ENCODE results near the gene CENPU. TPM values are rescaled to one million over a fixed set of nuclear protein-coding genes. Genes with fewer than 3 reads are reported as not detected.

Gene CENPU
- total RNA-seq, 1 experiment from 2014 or later = 38.2 TPM

- Histone ChIP-seq H4K20me1 (ENCODE audit: low read length) (no peaks in the 10 kb centered on the region), H3K4me3 (ENCODE audit: low read length) (no peak overlapping the region), H3K27ac (ENCODE audit: low read length) (no peak overlapping the region), H3K36me3 (ENCODE audit: low read depth, low read length) (no peaks in the 10 kb centered on the region), H3K9ac (ENCODE audit: low read length) (no peak overlapping the region), H3K79me2 (ENCODE audit: low read length) (peaks cover 28% of the 10 kb centered on the region), H3K9me2 (replicated peaks; ENCODE audit: low read length) (no peaks in the 10 kb centered on the region), H3F3A (ENCODE audit: low read length, unreplicated experiment) (no peaks in the 10 kb centered on the region), H3K4me1 (ENCODE audit: insufficient read depth, low read length) (peaks cover 20% of the 10 kb centered on the region), H3K4me2 (ENCODE audit: low read length) (no peak overlapping the region), H3K27me3 (ENCODE audit: low read length) (no peaks in the 10 kb centered on the region), H3K9me3 (ENCODE audit: low read length) (no peaks in the 10 kb centered on the region), H2AFZ (ENCODE audit: low read length) (no peak overlapping the region)
- intact Hi-C loops (cut with micrococcal nuclease) = no loop called here
- TF ChIP-seq, protein P1, sequence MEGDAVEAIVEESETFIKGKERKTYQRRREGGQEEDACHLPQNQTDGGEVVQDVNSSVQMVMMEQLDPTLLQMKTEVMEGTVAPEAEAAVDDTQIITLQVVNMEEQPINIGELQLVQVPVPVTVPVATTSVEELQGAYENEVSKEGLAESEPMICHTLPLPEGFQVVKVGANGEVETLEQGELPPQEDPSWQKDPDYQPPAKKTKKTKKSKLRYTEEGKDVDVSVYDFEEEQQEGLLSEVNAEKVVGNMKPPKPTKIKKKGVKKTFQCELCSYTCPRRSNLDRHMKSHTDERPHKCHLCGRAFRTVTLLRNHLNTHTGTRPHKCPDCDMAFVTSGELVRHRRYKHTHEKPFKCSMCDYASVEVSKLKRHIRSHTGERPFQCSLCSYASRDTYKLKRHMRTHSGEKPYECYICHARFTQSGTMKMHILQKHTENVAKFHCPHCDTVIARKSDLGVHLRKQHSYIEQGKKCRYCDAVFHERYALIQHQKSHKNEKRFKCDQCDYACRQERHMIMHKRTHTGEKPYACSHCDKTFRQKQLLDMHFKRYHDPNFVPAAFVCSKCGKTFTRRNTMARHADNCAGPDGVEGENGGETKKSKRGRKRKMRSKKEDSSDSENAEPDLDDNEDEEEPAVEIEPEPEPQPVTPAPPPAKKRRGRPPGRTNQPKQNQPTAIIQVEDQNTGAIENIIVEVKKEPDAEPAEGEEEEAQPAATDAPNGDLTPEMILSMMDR (conservative IDR thresholded peaks at IDR 0.05; ENCODE audit: low read depth, low read length) = no peak
- no peak for TF ChIP-seq EZH2 (IDR thresholded peaks at IDR 0.05; ENCODE audit: low read length, unreplicated experiment)
- TF ChIP-seq EZH2phosphoT487 (IDR thresholded peaks at IDR 0.05; ENCODE audit: borderline replicate concordance, low read length) = no peak
- no TSS peak for BruUV-seq (replicated peaks)
- CTCF ChIA-PET = no interaction called here
- DNase-seq = no peak
- ATAC-seq = no peak
- POLR2A ChIA-PET (ENCODE audit: unreplicated experiment) = no interaction called here
Observed at GRCh38 chr4:184651899-184652298, 82.0 kb downstream of the CENPU start.

DNA sequence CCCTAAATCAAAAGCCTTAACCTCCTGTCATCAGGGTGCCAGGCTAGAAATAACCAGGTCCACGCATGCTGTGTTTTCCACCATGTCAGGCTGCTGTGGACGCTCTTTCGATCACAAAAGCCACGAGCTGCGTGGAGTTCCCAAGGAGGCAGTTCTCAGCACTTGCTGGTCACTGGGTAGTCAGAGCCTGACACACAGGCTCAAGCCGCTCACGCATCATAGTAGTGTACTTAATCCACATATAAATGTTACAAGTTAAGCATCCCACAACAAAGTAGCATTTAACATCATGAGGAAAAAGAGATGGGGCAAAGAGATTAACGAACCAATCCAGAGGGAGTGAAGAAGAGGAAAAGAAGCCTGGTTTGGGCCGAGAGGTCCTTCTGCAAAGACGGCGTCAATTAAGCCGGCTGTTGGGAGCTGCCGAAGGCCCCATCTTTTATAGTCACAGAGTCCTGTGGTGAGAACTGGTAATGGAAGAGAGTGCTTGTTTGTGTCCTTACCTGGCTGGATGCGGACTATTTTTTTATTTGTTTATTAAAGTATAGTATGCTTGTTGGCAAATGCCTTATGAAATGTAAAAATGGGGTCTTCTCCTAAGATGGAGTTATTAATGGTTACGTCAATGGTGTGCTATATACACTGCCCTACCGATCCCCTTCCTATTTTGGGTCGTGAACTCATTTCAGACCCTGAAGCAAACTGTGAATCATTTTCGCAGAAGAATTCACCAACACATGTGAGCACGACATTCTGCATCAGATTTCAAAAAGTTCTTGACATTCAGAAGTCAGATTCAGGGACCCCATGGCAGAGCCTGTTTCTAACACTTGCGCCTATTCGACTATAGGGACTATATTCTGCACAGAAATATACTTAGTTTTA, 83.7 kb downstream of the CENPU start:
- Histone ChIP-seq H3K36me3 (ENCODE audit: low read depth, low read length) (no peaks in the 10 kb centered on the region), H3K4me2 (ENCODE audit: low read length) (peak overlapping the region; percentile 90), H3K27ac (ENCODE audit: low read length) (peak overlapping the region; percentile 57), H4K20me1 (ENCODE audit: low read length) (no peaks in the 10 kb centered on the region), H3K27me3 (ENCODE audit: low read length) (no peaks in the 10 kb centered on the region), H3K9ac (ENCODE audit: low read length) (peak overlapping the region; percentile 88), H3F3A (ENCODE audit: low read length, unreplicated experiment) (no peaks in the 10 kb centered on the region), H3K79me2 (ENCODE audit: low read length) (peaks cover 45% of the 10 kb centered on the region), H3K9me2 (replicated peaks; ENCODE audit: low read length) (no peaks in the 10 kb centered on the region), H3K9me3 (ENCODE audit: low read length) (no peaks in the 10 kb centered on the region), H3K4me3 (ENCODE audit: low read length) (peak overlapping the region; percentile 93), H2AFZ (ENCODE audit: low read length) (peak overlapping the region; percentile 89), H3K4me1 (ENCODE audit: insufficient read depth, low read length) (peaks cover 21% of the 10 kb centered on the region)
- ChIA-PET CTCF (interaction anchor here (1.0 kb wide), 1 partner anchor 95 kb away, joined by 3 read pairs; no protein-coding TSS in a partner anchor), POLR2A (ENCODE audit: unreplicated experiment) (interaction anchor here (0.6 kb wide), 2 partner anchors 421 to 891 kb away, joined by 4 read pairs; no protein-coding TSS in a partner anchor)
- intact Hi-C loops (cut with micrococcal nuclease) = loop anchor here (1.0 to 10.0 kb wide), 6 partner anchors 38 to 385 kb away; partner anchors contain the start of genes CENPU and IRF2
- ATAC-seq = peak; percentile 19
- BruUV-seq (replicated peaks) = TSS peak; percentile 91
- DNase-seq = peak; percentile 14
- no peak for TF ChIP-seq EZH2 (IDR thresholded peaks at IDR 0.05; ENCODE audit: low read length, unreplicated experiment)

- Histone ChIP-seq H3K4me2 (ENCODE audit: low read length) (peak within 1 kb of the TSS; percentile 90), H3K9me3 (ENCODE audit: low read length) (no peaks in the 10 kb centered on the region), H3K36me3 (ENCODE audit: low read depth, low read length) (no peaks in the 10 kb centered on the region), H4K20me1 (ENCODE audit: low read length) (no peaks in the 10 kb centered on the region), H3K27me3 (ENCODE audit: low read length) (no peaks in the 10 kb centered on the region), H3K79me2 (ENCODE audit: low read length) (peaks cover 54% of the 10 kb centered on the region), H2AFZ (ENCODE audit: low read length) (peak within 1 kb of the TSS; percentile 89), H3K4me1 (ENCODE audit: insufficient read depth, low read length) (peaks cover 21% of the 10 kb centered on the region), H3K4me3 (ENCODE audit: low read length) (peak within 1 kb of the TSS; percentile 93), H3F3A (ENCODE audit: low read length, unreplicated experiment) (no peaks in the 10 kb centered on the region), H3K9me2 (replicated peaks; ENCODE audit: low read length) (no peaks in the 10 kb centered on the region), H3K27ac (ENCODE audit: low read length) (peak within 1 kb of the TSS; percentile 57), H3K9ac (ENCODE audit: low read length) (peak within 1 kb of the TSS; percentile 88)
- ATAC-seq = peak; percentile 82
- intact Hi-C loops (cut with micrococcal nuclease) = loop anchor here (1.0 to 10.0 kb wide), 6 partner anchors 39 to 384 kb away; partner anchors contain the start of genes CENPU and IRF2
- POLR2A ChIA-PET (ENCODE audit: unreplicated experiment) = interaction anchor here (0.6 kb wide), 4 partner anchors 14 to 420 kb away, joined by 3 to 6 read pairs (median 4); no protein-coding TSS in a partner anchor
- DNase-seq = peak; percentile 89
- CTCF ChIA-PET = interaction anchor here (1.0 kb wide), 1 partner anchor 96 kb away, joined by 3 read pairs; no protein-coding TSS in a partner anchor
- BruUV-seq (replicated peaks) = no TSS peak
- TF ChIP-seq, protein P1 (conservative IDR thresholded peaks at IDR 0.05; ENCODE audit: low read depth, low read length) = 0 out of 2 replicates have a peak, but pooled peaks have one; percentile 7
- TF ChIP-seq EZH2 (IDR thresholded peaks at IDR 0.05; ENCODE audit: low read length, unreplicated experiment) = no peak
Observed at GRCh38 chr4:184649026-184649970, 84.6 kb downstream of the CENPU start, which contains the start of the genes CASP3 and PRIMPOL. Gene CASP3, minus strand, starts transcription at chr4:184649447. Its CDS starts 10,994 bp downstream, at chr4:184638453. Gene PRIMPOL, plus strand, starts transcription at chr4:184649738. Its CDS starts 7,403 bp downstream, at chr4:184657141.
